ENCODE measurements around the gene TSPAN6.

- TF ChIP-seq TCF4 (CRISPR knock-in tag; IDR thresholded peaks at IDR 0.05; ENCODE audit: borderline replicate concordance): no peak
- no peak for TF ChIP-seq ZFP30 (CRISPR knock-in tag; IDR thresholded peaks at IDR 0.05)
- TF ChIP-seq ARNTL (CRISPR knock-in tag; IDR thresholded peaks at IDR 0.05; ENCODE audit: borderline replicate concordance, low read depth): no peak
- no peak for TF ChIP-seq ZFP3 (CRISPR knock-in tag; IDR thresholded peaks at IDR 0.05)
- TF ChIP-seq PATZ1 (CRISPR knock-in tag; IDR thresholded peaks at IDR 0.05; ENCODE audit: borderline replicate concordance): no peak
- no peak for TF ChIP-seq OSR1 (CRISPR knock-in tag; IDR thresholded peaks at IDR 0.05)
- no peak for TF ChIP-seq BACH2 (CRISPR knock-in tag; IDR thresholded peaks at IDR 0.05; ENCODE audit: borderline replicate concordance)
- TF ChIP-seq GLIS3 (CRISPR knock-in tag; IDR thresholded peaks at IDR 0.05): no peak
- TF ChIP-seq CSDC2 (CRISPR knock-in tag; IDR thresholded peaks at IDR 0.05): no peak
- no peak for TF ChIP-seq CSRNP3 (CRISPR knock-in tag; IDR thresholded peaks at IDR 0.05)
- TF ChIP-seq SNAI2 (CRISPR knock-in tag; IDR thresholded peaks at IDR 0.05): no peak
These were observed 27.0 kb downstream of the TSPAN6 start for GRCh38 chrX:100609591-100609990.

Measured in SK-N-SH treated with all-trans-retinoic acid at 6 μM for 48 hours (cell line).